ENCODE measurements around the gene NUDT4.

NUDT4 gene
- total RNA-seq = 111 reads per million, percentile 84 among the genes with 10 or more reads in this experiment

- DNase-seq = peak; percentile 97
These were observed at the start of gene NUDT4 for GRCh38 chr12:93377252-93378195. TSS of gene NUDT4 (plus strand) at chr12:93377925. CDS start at chr12:93378323, 398 bp downstream.

- DNase-seq = no peak
These were observed 44.7 kb upstream of the NUDT4 start for GRCh38 chr12:93333054-93333453.

- DNase-seq = no peak
These were observed 43.9 kb upstream of the NUDT4 start for GRCh38 chr12:93333828-93334227.

GRCh38 chr12:93335603-93336162 is 42.0 kb upstream of the NUDT4 start:
- DNase-seq = no peak

- no peak for DNase-seq
These were observed 41.4 kb upstream of the NUDT4 start for GRCh38 chr12:93336291-93336741.

GRCh38 chr12:93338598-93338997 is 39.1 kb upstream of the NUDT4 start:
- no peak for DNase-seq

GRCh38 chr12:93339695-93340094 is 38.0 kb upstream of the NUDT4 start:
- DNase-seq = no peak

GRCh38 chr12:93341409-93342049 is 36.2 kb upstream of the NUDT4 start:
- DNase-seq = no peak

GRCh38 chr12:93347054-93347785 is 30.5 kb upstream of the NUDT4 start:
- DNase-seq = no peak

GRCh38 chr12:93348575-93349435 is 28.9 kb upstream of the NUDT4 start:
- DNase-seq = no peak

GRCh38 chr12:93351726-93352125 is 26.0 kb upstream of the NUDT4 start:
- DNase-seq = no peak

GRCh38 chr12:93352321-93352720 is 25.4 kb upstream of the NUDT4 start:
- DNase-seq = no peak

GRCh38 chr12:93356214-93356613 is 21.5 kb upstream of the NUDT4 start:
- no peak for DNase-seq

GRCh38 chr12:93358058-93358457 is 19.7 kb upstream of the NUDT4 start:
- DNase-seq = no peak

GRCh38 chr12:93358821-93359220 is 18.9 kb upstream of the NUDT4 start:
- DNase-seq = no peak

- DNase-seq = no peak
These were observed 17.0 kb upstream of the NUDT4 start for GRCh38 chr12:93360688-93361087.

- DNase-seq = no peak
These were observed 16.4 kb upstream of the NUDT4 start for GRCh38 chr12:93361151-93361919.

- DNase-seq = no peak
These were observed 13.9 kb upstream of the NUDT4 start for GRCh38 chr12:93363841-93364297.

GRCh38 chr12:93365616-93366405 is 11.9 kb upstream of the NUDT4 start:
- no peak for DNase-seq

- DNase-seq = no peak
These were observed 11.3 kb upstream of the NUDT4 start for GRCh38 chr12:93366422-93366821.

Measured in effector CD4-positive, alpha-beta T cell (primary cell).